GM10248 (cell line): ENCODE results near the gene GRID1.

ENCODE experiments used
- CTCF ChIA-PET: fragments of 300-600 bp; sonication (Branson Sonifier 250); formaldehyde crosslinking; extraction: SDS; loops from one replicate; lab custom pipeline; 2021; ENCODE audit warnings: antibody characterized with exemption; lab: Yijun Ruan, JAX
- POLR2A ChIA-PET: fragments of 350-650 bp; sonication (Branson Sonifier 250); formaldehyde crosslinking; extraction: SDS; loops from one replicate; lab custom pipeline; 2020; ENCODE audit warnings: antibody characterized with exemption; lab: Yijun Ruan, JAX
- DNase-seq: peaks from one replicate; pipeline ENCODE4 v3.0.0; 2012; ENCODE audit errors: extremely low spot score
- CTCF ChIP-seq: IDR thresholded peaks from 2 replicates; pipeline ENCODE4 v1.5.1; 2012; ENCODE audit warnings: mild to moderate bottlenecking, low read depth; ENCODE audit errors: extremely low read depth, missing control alignments, control extremely low read depth

The GRID1 gene

GRCh38 chr10:86312701-86313270 lies 53.8 kb downstream of the GRID1 start:
- DNase-seq, result no peak
- no peak for TF ChIP-seq CTCF
- POLR2A ChIA-PET, result no interaction called here
- CTCF ChIA-PET, result interaction anchor here (1.1 kb wide), 1 partner anchor 13 kb away, joined by 3 read pairs; no protein-coding TSS in a partner anchor

- no peak for DNase-seq
- ChIA-PET CTCF (no interaction called here), POLR2A (no interaction called here)
- TF ChIP-seq CTCF, result no peak
Observed at GRCh38 chr10:86311906-86312305, 54.7 kb downstream of the GRID1 start.

- POLR2A ChIA-PET, result no interaction called here
- no peak for DNase-seq
- no peak for TF ChIP-seq CTCF
- CTCF ChIA-PET, result no interaction called here
Observed at GRCh38 chr10:86311190-86311589, 55.4 kb downstream of the GRID1 start.

- DNase-seq, result no peak
- TF ChIP-seq CTCF, result no peak
- ChIA-PET POLR2A (no interaction called here), CTCF (interaction anchor here (1.2 kb wide), 1 partner anchor 10 kb away, joined by 5 read pairs; no protein-coding TSS in a partner anchor)
Observed at GRCh38 chr10:86310702-86311101, 55.9 kb downstream of the GRID1 start.

GRCh38 chr10:86310291-86310690 lies 56.3 kb downstream of the GRID1 start:
- TF ChIP-seq CTCF, result no peak
- POLR2A ChIA-PET, result no interaction called here
- CTCF ChIA-PET, result interaction anchor here (1.2 kb wide), 1 partner anchor 10 kb away, joined by 5 read pairs; no protein-coding TSS in a partner anchor
- DNase-seq, result no peak

- ChIA-PET CTCF (no interaction called here), POLR2A (no interaction called here)
- TF ChIP-seq CTCF, result no peak
- no peak for DNase-seq
Observed at GRCh38 chr10:86308056-86308455, 58.5 kb downstream of the GRID1 start.
